Ovary (tissue), 9 donors: ENCODE results near the gene RNF224. TPM values are rescaled to one million over a fixed set of nuclear protein-coding genes. Genes with fewer than 3 reads are reported as not detected.

Experiments
- DNase-seq, 5 donors: peaks; one replicate each; pipeline ENCODE4 v3.0.0-alpha.2; 2019 to 2020
- H3K27ac ChIP-seq, 2 donors: fragments of 200-600 bp; one replicate each; pipeline versions ENCODE4 v1.5.1 to v1.8.0; 2019 to 2022
- H3K27me3 ChIP-seq: fragments of 200-600 bp; one replicate; pipeline ENCODE4 v1.8.0; 2022
- H3K36me3 ChIP-seq: fragments of 200-600 bp; sonication (generic); one replicate; pipeline ENCODE4 v1.5.1; 2019
- H3K4me1 ChIP-seq: one replicate; pipeline ENCODE4 v1.8.1; 2013; ENCODE audit warnings: mild to moderate bottlenecking, moderate library complexity; ENCODE audit not compliant: insufficient read depth
- H3K4me3 ChIP-seq: fragments of 200-600 bp; sonication (generic); one replicate; pipeline ENCODE4 v1.5.1; 2017
- H3K9me3 ChIP-seq, 2 donors: fragments of 200-600 bp in 1 of 2; sonication (generic) in 1 of 2; one replicate each; pipeline versions ENCODE4 v1.5.1 to v1.8.1; 2013 to 2019; ENCODE audit warnings: mild to moderate bottlenecking in 1 of 2, moderate library complexity in 1 of 2
- EP300 ChIP-seq: sonication (generic); formaldehyde crosslinking; IDR thresholded peaks from one replicate; pipeline ENCODE4 v1.6.1; 2017; ENCODE audit warnings: antibody characterized with exemption
- POLR2A ChIP-seq: fragments of 450-650 bp; IDR thresholded peaks from one replicate; pipeline ENCODE4 v1.6.1; 2017; ENCODE audit warnings: antibody characterized with exemption, mild to moderate bottlenecking, moderate library complexity
- WGBS, 3 donors: extraction: QIAGEN DNeasy Blood & Tissue Kit in 1 of 3; methylation state at CpG; one replicate each; pipeline versions ENCODE4 v1.1.5 to v1.1.7; 2013 to 2017; 5-methylcytosine and 5-hydroxymethylcytosine counted together
- intact Hi-C, 4 donors: fragments of 100-400 bp; cut with DNase I; formaldehyde crosslinking; loops; one replicate each; pipeline versions ENCODE4 v1.11.0 to v1.15.1; 2022 to 2023
- polyA plus RNA-seq, 2 donors: library from polyadenylated mRNA; stranded (reverse); fragments of 200-250 nt in 1 of 2; fragments of 350-450 nt in 1 of 2; fragmentation: Illumina TruSeq in 1 of 2; extraction: RNeasy Lipid Tissue Mini Kit (QIAGEN cat#74804) in 1 of 2; gene quantifications; one replicate each; pipeline ENCODE4 v1.2.3, GENCODE V29; 2013 to 2014
- total RNA-seq, 7 donors: library from RNA; depleted of rRNA in 2 of 7; stranded (reverse); fragments of >200 nt in 2 of 7; fragmentation: NEBNext Ultra II Directional in 3 of 7; extraction: Animal tissue kit (Norgen Biotek cat#: 25700) in 3 of 7; gene quantifications; one replicate each; pipeline versions ENCODE4 v1.1.0 to v1.2.4, GENCODE V29; 2016 to 2023
- TF ChIP-seq, protein P1 (sequence below), 3 donors: fragments of 450-650 bp in 2 of 3; fragments of 200-600 bp in 1 of 3; IDR thresholded peaks; one replicate each; pipeline versions ENCODE4 v1.5.1 to v1.8.0; 2016 to 2022; ENCODE audit warnings: antibody characterized with exemption in 3 of 3, mild to moderate bottlenecking in 1 of 3
- donor health status: DM: no; HTN: no; CAD: no; lungs with moderate emphysema.
- donor health status: DM: no; HTN: no; CAD: no.
- donor health status: Bipolar disorder and iron deficiency.
- donor health status: DM: yes; HTN: yes; CAD: no.
- donor health status: DM: no; HTN: no; CAD: no.
- donor health status: DM: yes; HTN: yes; CAD: no.

Gene RNF224
- total and polyA plus RNA-seq, 9 donors = 0.92 TPM; not detected in 8

DNA sequence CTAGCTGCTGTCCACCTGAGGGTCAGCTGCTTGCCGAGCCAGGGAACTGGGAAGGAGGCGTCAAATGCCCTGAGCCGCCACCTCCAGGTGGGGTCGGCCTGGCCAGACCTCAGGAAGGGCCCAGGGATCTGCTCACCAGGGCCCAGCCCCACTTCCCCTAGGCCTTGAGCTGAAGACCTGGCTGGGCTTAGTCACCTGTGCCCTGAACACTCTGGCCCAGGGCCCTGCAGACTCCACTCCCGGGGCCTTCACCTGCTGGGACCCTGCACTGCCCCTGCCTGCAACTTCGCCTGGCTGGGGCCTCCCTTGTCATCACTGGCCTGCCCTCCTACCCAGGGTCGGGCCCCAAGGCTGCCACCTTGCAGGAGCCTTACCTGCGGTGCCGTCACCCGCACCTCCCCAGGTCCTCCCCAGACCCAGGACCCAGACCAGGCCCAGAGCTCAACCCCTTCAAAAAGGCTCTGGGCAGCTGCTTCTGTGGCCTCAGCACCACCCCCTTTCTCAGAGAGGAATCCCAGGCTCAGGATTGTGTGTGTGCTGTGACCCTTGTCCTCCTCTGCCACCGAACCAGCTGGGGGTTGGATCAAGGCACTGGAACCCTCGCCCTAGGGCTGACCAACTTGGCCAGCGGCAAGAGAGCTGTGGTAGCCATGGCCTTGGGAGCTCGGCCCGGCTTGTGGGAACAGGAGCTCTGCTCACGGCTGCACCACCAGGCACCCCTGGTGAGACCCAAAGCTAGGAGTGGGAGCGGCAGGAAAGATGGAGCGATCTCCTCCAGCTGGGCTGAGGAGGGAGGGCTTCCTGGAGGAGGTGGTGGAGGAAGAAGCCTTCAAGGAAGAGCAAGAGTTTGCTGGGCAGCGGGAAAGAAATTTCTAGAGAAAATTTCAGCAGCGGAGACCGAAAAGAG, 26.7 kb downstream of the RNF224 start:
- intact Hi-C loops = no loop called here
- WGBS, 3 donors = 44 to 49% (median 44%) methylated on average over 20 to 21 of the region's 21 CpGs
- peaks cover 15% of the 10 kb centered on the region for H3K4me1 ChIP-seq
- no peak for DNase-seq
- no peaks in the 10 kb centered on the region for H3K36me3 ChIP-seq
- no peak overlapping the region for H3K27ac ChIP-seq
- peak overlapping the region; percentile 71 for H3K4me3 ChIP-seq
- no peak for TF ChIP-seq POLR2A
- TF ChIP-seq EP300 = no peak
- TF ChIP-seq, protein P1, sequence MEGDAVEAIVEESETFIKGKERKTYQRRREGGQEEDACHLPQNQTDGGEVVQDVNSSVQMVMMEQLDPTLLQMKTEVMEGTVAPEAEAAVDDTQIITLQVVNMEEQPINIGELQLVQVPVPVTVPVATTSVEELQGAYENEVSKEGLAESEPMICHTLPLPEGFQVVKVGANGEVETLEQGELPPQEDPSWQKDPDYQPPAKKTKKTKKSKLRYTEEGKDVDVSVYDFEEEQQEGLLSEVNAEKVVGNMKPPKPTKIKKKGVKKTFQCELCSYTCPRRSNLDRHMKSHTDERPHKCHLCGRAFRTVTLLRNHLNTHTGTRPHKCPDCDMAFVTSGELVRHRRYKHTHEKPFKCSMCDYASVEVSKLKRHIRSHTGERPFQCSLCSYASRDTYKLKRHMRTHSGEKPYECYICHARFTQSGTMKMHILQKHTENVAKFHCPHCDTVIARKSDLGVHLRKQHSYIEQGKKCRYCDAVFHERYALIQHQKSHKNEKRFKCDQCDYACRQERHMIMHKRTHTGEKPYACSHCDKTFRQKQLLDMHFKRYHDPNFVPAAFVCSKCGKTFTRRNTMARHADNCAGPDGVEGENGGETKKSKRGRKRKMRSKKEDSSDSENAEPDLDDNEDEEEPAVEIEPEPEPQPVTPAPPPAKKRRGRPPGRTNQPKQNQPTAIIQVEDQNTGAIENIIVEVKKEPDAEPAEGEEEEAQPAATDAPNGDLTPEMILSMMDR (IDR thresholded peaks at IDR 0.05) = no peak
- H3K9me3 ChIP-seq = no peaks in the 10 kb centered on the region
- no peaks in the 10 kb centered on the region for H3K27me3 ChIP-seq

DNA sequence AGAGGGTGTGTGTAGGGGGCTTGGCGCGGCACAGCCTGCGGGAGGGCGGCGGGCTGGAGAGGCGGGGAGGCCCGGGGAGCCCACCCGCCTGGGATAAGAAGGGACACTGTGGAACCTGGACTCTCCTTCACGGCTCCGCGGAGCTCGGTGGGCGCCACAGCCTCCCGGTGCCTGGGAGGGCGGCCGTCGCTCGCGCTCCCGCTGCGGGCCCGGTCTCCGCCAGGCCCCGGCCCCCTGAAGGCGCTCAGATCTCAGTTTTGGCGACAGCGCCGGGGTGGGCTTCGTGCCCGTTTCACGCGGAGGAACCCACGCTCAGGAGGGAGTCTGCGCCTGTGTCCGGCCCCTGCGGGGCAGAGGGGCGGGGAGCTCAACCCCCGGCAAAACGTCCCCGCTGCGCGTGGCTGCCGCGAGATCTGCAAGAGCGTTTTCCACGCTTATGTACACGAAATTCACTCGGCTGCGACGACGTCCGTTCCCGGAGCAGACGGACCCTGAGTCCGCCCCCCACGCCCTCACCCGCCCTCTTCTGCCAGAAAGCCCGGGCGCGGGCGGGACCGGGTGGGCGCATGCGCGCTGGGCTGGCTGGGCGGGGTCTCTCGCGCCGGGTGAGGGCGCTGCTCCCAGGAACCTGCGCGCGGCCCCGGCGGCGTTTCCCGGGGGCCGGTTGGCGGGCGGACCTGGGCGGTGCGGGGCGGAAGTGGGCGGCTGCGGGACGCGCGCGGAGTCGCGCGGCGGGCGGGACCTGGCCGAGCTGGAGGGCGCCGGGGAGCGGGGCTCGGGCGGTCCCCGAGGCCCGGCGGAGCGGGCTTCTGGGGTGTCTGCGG, 27.5 kb downstream of the RNF224 start, which contains the start of gene NELFB:
Gene NELFB, plus strand, starts transcription at position 704 of the 824 bp plus-strand sequence.
- intact Hi-C loops = no loop called here
- WGBS, 3 donors = 0 to 1% (median 1%) methylated on average over 81 to 105 of the region's 105 CpGs
- H3K27me3 ChIP-seq = no peaks in the 10 kb centered on the region

DNA sequence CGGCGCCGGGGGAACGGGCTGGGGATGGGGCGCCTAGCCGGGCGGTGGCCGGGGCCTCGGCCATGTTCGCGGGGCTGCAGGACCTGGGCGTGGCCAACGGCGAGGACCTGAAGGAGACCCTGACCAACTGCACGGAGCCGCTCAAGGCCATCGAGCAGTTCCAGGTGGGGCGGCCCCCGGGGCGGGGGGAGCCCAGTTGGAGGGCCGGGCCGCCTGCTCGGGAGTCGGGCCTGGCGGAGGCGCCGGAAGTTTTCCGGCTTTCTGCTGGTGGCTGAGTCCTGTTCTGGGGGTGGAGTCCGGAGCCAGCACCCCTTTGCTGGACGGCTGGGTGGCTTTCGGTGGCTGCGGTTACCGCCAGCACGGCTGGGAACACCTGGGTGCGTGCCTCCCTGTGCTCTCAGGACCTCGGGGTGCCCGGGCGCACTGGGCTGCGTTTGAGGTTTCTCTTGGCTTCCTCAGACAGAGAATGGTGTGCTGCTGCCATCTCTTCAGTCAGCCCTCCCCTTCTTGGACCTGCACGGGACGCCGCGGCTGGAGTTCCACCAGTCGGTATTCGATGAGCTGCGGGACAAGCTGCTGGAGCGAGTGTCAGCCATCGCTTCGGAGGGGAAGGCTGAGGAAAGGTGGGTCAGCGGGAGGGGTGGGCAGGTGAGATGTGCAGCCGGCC, 28.3 kb downstream of the RNF224 start:
- intact Hi-C loops = no loop called here
- Histone ChIP-seq H3K9me3 (no peaks in the 10 kb centered on the region), H3K4me1 (peaks cover 15% of the 10 kb centered on the region), H3K36me3 (no peaks in the 10 kb centered on the region), H3K4me3 (peak overlapping the region; percentile 71), H3K27ac (peak overlapping the region; percentile 11 to 44), H3K27me3 (no peaks in the 10 kb centered on the region)
- 1 to 5% (median 1%) methylated on average over 38 to 51 of the region's 51 CpGs for WGBS, 3 donors
- TF ChIP-seq EP300 (no peak), POLR2A (no peak)
- TF ChIP-seq, protein P1 (IDR thresholded peaks at IDR 0.05) = no peak
- peak in 1 of 5 donors; percentile 68 for DNase-seq

More for the DNA sequence above, 27.5 kb downstream of the RNF224 start, which contains the start of gene NELFB:
- H3K36me3 ChIP-seq = no peaks in the 10 kb centered on the region
- peak within 1 kb of the TSS; percentile 11 to 44 for H3K27ac ChIP-seq
- DNase-seq = peak; percentile 93 to 97 (median 96)
- H3K4me3 ChIP-seq = peak within 1 kb of the TSS; percentile 71
- peaks cover 15% of the 10 kb centered on the region for H3K4me1 ChIP-seq
- TF ChIP-seq POLR2A (peak; percentile 32), EP300 (no peak)
- TF ChIP-seq, protein P1 (IDR thresholded peaks at IDR 0.05) = peak in 1 of 3 donors; percentile 36
- H3K9me3 ChIP-seq = no peaks in the 10 kb centered on the region

DNA sequence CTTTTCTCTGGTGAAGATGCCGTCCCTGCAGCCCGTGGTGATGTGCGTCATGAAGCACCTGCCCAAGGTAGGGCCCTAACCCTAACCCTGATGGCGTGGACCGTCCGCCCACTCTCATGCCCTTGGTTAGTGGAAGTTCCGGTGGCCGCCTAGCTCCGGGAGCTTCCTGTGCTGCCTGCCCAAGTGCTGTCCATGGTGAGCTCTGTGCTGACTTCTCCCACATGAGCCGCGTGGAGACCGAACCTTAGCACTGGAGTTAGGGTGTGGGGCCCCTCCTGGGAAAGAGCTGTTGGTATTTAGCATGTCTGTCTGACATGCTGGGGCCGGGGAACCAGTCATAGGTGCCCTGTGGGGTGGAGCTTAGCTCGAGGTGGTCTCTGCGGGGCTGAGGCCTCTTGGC, 29.1 kb downstream of the RNF224 start:
- no peak for DNase-seq
- Histone ChIP-seq H3K9me3 (no peaks in the 10 kb centered on the region), H3K4me1 (peaks cover 15% of the 10 kb centered on the region), H3K27ac (no peak overlapping the region), H3K27me3 (no peaks in the 10 kb centered on the region), H3K36me3 (no peaks in the 10 kb centered on the region), H3K4me3 (peak overlapping the region; percentile 71)
- no peak for TF ChIP-seq EP300
- TF ChIP-seq POLR2A = no peak
- TF ChIP-seq, protein P1 (IDR thresholded peaks at IDR 0.05) = no peak
- WGBS, 3 donors = 70 to 81% (median 74%) methylated on average over 15 of the region's 15 CpGs
- intact Hi-C loops = no loop called here
